HS-27A (cell line): ENCODE measurements around the gene PDF.

ENCODE experiments used
- DNase-seq: peaks from one replicate; pipeline ENCODE4 v3.0.0-alpha.2; 2012; ENCODE audit warnings: low read depth, missing footprints

PDF gene

GRCh38 chr16:69339289-69340094, 9.1 kb upstream of the PDF start, which contains the start of the genes COG8 and NIP7:
Gene COG8 (minus strand): TSS chr16:69339564. CDS start chr16:69339552, 12 bp downstream.
Gene NIP7 (plus strand): TSS chr16:69339772. CDS start chr16:69339830, 58 bp downstream.
- peak; percentile 96 for DNase-seq

- no peak for DNase-seq
These were observed 8.3 kb upstream of the PDF start for GRCh38 chr16:69338557-69339288.

- DNase-seq, result no peak
These were observed 4.3 kb upstream of the PDF start for GRCh38 chr16:69334696-69335095.

GRCh38 chr16:69329369-69330285, 761 bp downstream of the PDF start:
- DNase-seq, result no peak

GRCh38 chr16:69328854-69329316, 1.5 kb downstream of the PDF start:
- no peak for DNase-seq

GRCh38 chr16:69327585-69328310, 2.6 kb downstream of the PDF start:
- DNase-seq, result no peak

GRCh38 chr16:69326172-69326873, 4.1 kb downstream of the PDF start:
- no peak for DNase-seq

GRCh38 chr16:69325784-69326171, 4.6 kb downstream of the PDF start:
- DNase-seq, result no peak

GRCh38 chr16:69324585-69325253, 5.7 kb downstream of the PDF start:
- DNase-seq, result no peak

GRCh38 chr16:69324013-69324531, 6.3 kb downstream of the PDF start:
- DNase-seq, result no peak

GRCh38 chr16:69323415-69323814, 7.0 kb downstream of the PDF start:
- no peak for DNase-seq

GRCh38 chr16:69322343-69322742, 8.0 kb downstream of the PDF start:
- DNase-seq, result no peak

GRCh38 chr16:69321080-69321479, 9.3 kb downstream of the PDF start:
- no peak for DNase-seq

GRCh38 chr16:69320740-69321073, 9.7 kb downstream of the PDF start:
- no peak for DNase-seq

- no peak for DNase-seq
These were observed 10.3 kb downstream of the PDF start for GRCh38 chr16:69319826-69320739.

GRCh38 chr16:69319381-69319780, 11.0 kb downstream of the PDF start:
- no peak for DNase-seq

GRCh38 chr16:69318911-69319289, 11.5 kb downstream of the PDF start:
- no peak for DNase-seq

GRCh38 chr16:69318177-69318910, 12.0 kb downstream of the PDF start:
- no peak for DNase-seq
